Small intestine (tissue), 7 donors: ENCODE results near the gene GNAQ. TPM values are rescaled to one million over a fixed set of nuclear protein-coding genes. Genes with fewer than 3 reads are reported as not detected.
"Not testable (repeated sequence)": the region's sequence is repeated elsewhere in the genome, so short reads cannot be mapped to it uniquely, and the experiment has no call there.

Source experiments
- DNase-seq, 2 donors: peaks; one replicate each; pipeline versions ENCODE4 v3.0.0 to v3.0.0-alpha.2; 2013
- FAIRE-seq: peaks from 2 replicates; lab custom pipeline; 2012; peaks lifted over from hg19 to GRCh38; lab: Jason Lieb, UNC
- H3K27ac ChIP-seq, 3 donors: one replicate each; pipeline ENCODE4 v1.5.1; 2013; ENCODE audit warnings: low read length in 2 of 3, mild to moderate bottlenecking in 2 of 3, control low read depth in 1 of 3, inconsistent platforms in 1 of 3, low read depth in 1 of 3, moderate library complexity in 1 of 3
- H3K27me3 ChIP-seq, 3 donors: one replicate each; pipeline ENCODE4 v1.6.1; 2013; ENCODE audit warnings: low read length in 3 of 3, inconsistent platforms in 1 of 3; ENCODE audit not compliant: control insufficient read depth in 3 of 3, insufficient read depth in 3 of 3
- H3K36me3 ChIP-seq, 3 donors: one replicate each; pipeline ENCODE4 v1.6.1; 2013; ENCODE audit warnings: low read length in 3 of 3, inconsistent platforms in 1 of 3, low read depth in 1 of 3, mild to moderate bottlenecking in 1 of 3, moderate library complexity in 1 of 3; ENCODE audit not compliant: control insufficient read depth in 3 of 3, insufficient read depth in 2 of 3
- H3K4me1 ChIP-seq, 3 donors: one replicate each; pipeline ENCODE4 v1.6.1; 2013; ENCODE audit warnings: low read length in 2 of 3, inconsistent platforms in 1 of 3, low read depth in 1 of 3, mild to moderate bottlenecking in 1 of 3, moderate library complexity in 1 of 3; ENCODE audit not compliant: control insufficient read depth in 3 of 3, insufficient read depth in 2 of 3
- H3K4me3 ChIP-seq, 3 donors: one replicate each; pipeline ENCODE4 v1.5.1; 2013; ENCODE audit warnings: low read length in 3 of 3, control low read depth in 1 of 3, inconsistent platforms in 1 of 3, low read depth in 1 of 3, mild to moderate bottlenecking in 1 of 3, moderate library complexity in 1 of 3
- H3K9me3 ChIP-seq, 2 donors: one replicate each; pipeline ENCODE4 v1.6.1; 2013; ENCODE audit warnings: low read depth in 1 of 2, low read length in 1 of 2; ENCODE audit not compliant: control insufficient read depth in 2 of 2, insufficient read depth in 1 of 2
- WGBS, 3 donors: extraction: QIAGEN DNeasy Blood & Tissue Kit; methylation state at CpG; one replicate each; pipeline ENCODE4 v1.1.7; 2013; 5-methylcytosine and 5-hydroxymethylcytosine counted together
- polyA plus RNA-seq, 4 donors: library from polyadenylated mRNA; stranded (reverse) in 3 of 4; unstranded in 1 of 4; fragments of 200-250 nt in 3 of 4; fragments of 120-200 nt in 1 of 4; gene quantifications; one replicate each; pipeline versions ENCODE4 v1.2.1 to v1.2.3, GENCODE V29; 2013
- donor health status: healthy with polysubstance abuse.
- donor health status: control.
- donor health status: control.
- donor health status: Bipolar disorder and iron deficiency.
- donor health status: healthy.

Gene GNAQ
- polyA plus RNA-seq, 4 donors, result 10.0 to 32.3 (median 15.6) TPM

- not testable (repeated sequence) for H3K36me3 ChIP-seq, H3K27ac ChIP-seq, FAIRE-seq, DNase-seq, H3K27me3 ChIP-seq, H3K4me3 ChIP-seq, H3K9me3 ChIP-seq, H3K4me1 ChIP-seq
- WGBS, 3 donors, result 92 to 96% (median 94%) methylated on average over 32 to 52 of the region's 52 CpGs
Observed at GRCh38 chr9:77702521-77703390, 328.9 kb downstream of the GNAQ start.

GRCh38 chr9:77697238-77697984, 334.2 kb downstream of the GNAQ start:
- no peaks in the 10 kb centered on the region for H3K4me1 ChIP-seq
- no peaks in the 10 kb centered on the region for H3K9me3 ChIP-seq

GRCh38 chr9:77690723-77691122, 340.9 kb downstream of the GNAQ start:
- H3K9me3 ChIP-seq, H3K36me3 ChIP-seq, H3K4me1 ChIP-seq, H3K27me3 ChIP-seq, FAIRE-seq, DNase-seq, H3K27ac ChIP-seq, H3K4me3 ChIP-seq: not testable (repeated sequence)
- 91 to 92% (median 91%) methylated on average over 3 of the region's 3 CpGs for WGBS, 3 donors

More at GRCh38 chr9:77697238-77697984, 334.2 kb downstream of the GNAQ start:
- Histone ChIP-seq H3K4me3 (no peak overlapping the region), H3K36me3 (no peaks in the 10 kb centered on the region), H3K27me3 (no peaks in the 10 kb centered on the region), H3K27ac (no peak overlapping the region)
- WGBS, 3 donors, result 92 to 100% (median 95%) methylated on average over 1 of the region's 1 CpG
- FAIRE-seq, result no peak
- no peak for DNase-seq

- not testable (repeated sequence) for H3K4me1 ChIP-seq, H3K9me3 ChIP-seq, FAIRE-seq, DNase-seq, H3K4me3 ChIP-seq, H3K36me3 ChIP-seq, H3K27me3 ChIP-seq, H3K27ac ChIP-seq
- 54 to 67% (median 65%) methylated on average over 3 of the region's 3 CpGs for WGBS, 3 donors
Observed at GRCh38 chr9:77690119-77690518, 341.5 kb downstream of the GNAQ start.

GRCh38 chr9:77687737-77688136, 343.9 kb downstream of the GNAQ start:
- H3K9me3 ChIP-seq, H3K27me3 ChIP-seq, FAIRE-seq, DNase-seq, H3K27ac ChIP-seq, H3K4me3 ChIP-seq, H3K4me1 ChIP-seq, H3K36me3 ChIP-seq: not testable (repeated sequence)
- WGBS, 3 donors, result 90 to 92% (median 90%) methylated on average over 11 of the region's 11 CpGs

- no peak for FAIRE-seq
- H3K4me3 ChIP-seq, result no peak overlapping the region
Observed at GRCh38 chr9:77680581-77680980, 351.0 kb downstream of the GNAQ start.

GRCh38 chr9:77679661-77680368, 351.8 kb downstream of the GNAQ start:
- Histone ChIP-seq H3K36me3 (no peaks in the 10 kb centered on the region), H3K4me3 (no peak overlapping the region), H3K27me3 (no peaks in the 10 kb centered on the region), H3K27ac (no peak overlapping the region), H3K4me1 (no peaks in the 10 kb centered on the region), H3K9me3 (no peaks in the 10 kb centered on the region)
- DNase-seq (no peak), FAIRE-seq (no peak)
- WGBS, 3 donors, result 70 to 77% (median 72%) methylated on average over 9 of the region's 9 CpGs

More at GRCh38 chr9:77680581-77680980, 351.0 kb downstream of the GNAQ start:
- no peaks in the 10 kb centered on the region for H3K36me3 ChIP-seq
- H3K4me1 ChIP-seq, result no peaks in the 10 kb centered on the region
- 74 to 78% (median 74%) methylated on average over 5 of the region's 5 CpGs for WGBS, 3 donors
- DNase-seq, result no peak
- H3K9me3 ChIP-seq, result no peaks in the 10 kb centered on the region
- no peaks in the 10 kb centered on the region for H3K27me3 ChIP-seq
- no peak overlapping the region for H3K27ac ChIP-seq

GRCh38 chr9:77679088-77679487, 352.5 kb downstream of the GNAQ start:
- H3K9me3 ChIP-seq, result no peaks in the 10 kb centered on the region
- no peak for FAIRE-seq
- H3K36me3 ChIP-seq, result no peaks in the 10 kb centered on the region
- no peak for DNase-seq
- 62 to 75% (median 62%) methylated on average over 2 of the region's 2 CpGs for WGBS, 3 donors
- no peaks in the 10 kb centered on the region for H3K4me1 ChIP-seq
- H3K27me3 ChIP-seq, result no peaks in the 10 kb centered on the region
- H3K4me3 ChIP-seq, result no peak overlapping the region
- H3K27ac ChIP-seq, result no peak overlapping the region
